Middle frontal gyrus (tissue), 1 donor: ENCODE data around the gene AFG1L.
"Not testable (repeated sequence)": the region's sequence is repeated elsewhere in the genome, so short reads cannot be mapped to it uniquely, and the experiment has no call there.

Experiments
- DNase-seq: peaks from one replicate; pipeline ENCODE4 v3.0.0-alpha.2; 2015; ENCODE audit warnings: low spot score; ENCODE audit errors: extremely low spot score

Gene AFG1L

GRCh38 chr6:108288742-108289141 is 6.1 kb upstream of the AFG1L start:
- DNase-seq = no peak

GRCh38 chr6:108291091-108291490 is 3.8 kb upstream of the AFG1L start:
- DNase-seq = no peak

GRCh38 chr6:108292561-108292960 is 2.3 kb upstream of the AFG1L start:
- not testable (repeated sequence) for DNase-seq

GRCh38 chr6:108293527-108294296 is 1.1 kb upstream of the AFG1L start:
- DNase-seq = no peak

GRCh38 chr6:108294297-108294726 is 542 bp upstream of the AFG1L start:
- no peak for DNase-seq

GRCh38 chr6:108295676-108296075 is 822 bp downstream of the AFG1L start:
- DNase-seq = no peak

GRCh38 chr6:108302386-108302785 is 7.5 kb downstream of the AFG1L start:
- no peak for DNase-seq

- DNase-seq = no peak
Measured at GRCh38 chr6:108304646-108305045, 9.8 kb downstream of the AFG1L start.

- DNase-seq = not testable (repeated sequence)
Measured at GRCh38 chr6:108308641-108309040, 13.8 kb downstream of the AFG1L start.

- no peak for DNase-seq
Measured at GRCh38 chr6:108309844-108310243, 15.0 kb downstream of the AFG1L start.

GRCh38 chr6:108312605-108313004 is 17.8 kb downstream of the AFG1L start:
- DNase-seq = no peak

GRCh38 chr6:108321253-108321747 is 26.4 kb downstream of the AFG1L start:
- no peak for DNase-seq

GRCh38 chr6:108322728-108323127 is 27.9 kb downstream of the AFG1L start:
- no peak for DNase-seq

GRCh38 chr6:108323710-108324466 is 29.0 kb downstream of the AFG1L start:
- DNase-seq = no peak

- not testable (repeated sequence) for DNase-seq
Measured at GRCh38 chr6:108330221-108330785, 35.4 kb downstream of the AFG1L start.

GRCh38 chr6:108330806-108331205 is 36.0 kb downstream of the AFG1L start:
- no peak for DNase-seq

- DNase-seq = no peak
Measured at GRCh38 chr6:108331982-108332381, 37.1 kb downstream of the AFG1L start.

GRCh38 chr6:108336971-108337370 is 42.1 kb downstream of the AFG1L start:
- no peak for DNase-seq

- no peak for DNase-seq
Measured at GRCh38 chr6:108337721-108338120, 42.9 kb downstream of the AFG1L start.

- no peak for DNase-seq
Measured at GRCh38 chr6:108341372-108341771, 46.5 kb downstream of the AFG1L start.

GRCh38 chr6:108343894-108344293 is 49.0 kb downstream of the AFG1L start:
- no peak for DNase-seq
